Trophoblast cell (in vitro differentiated cells and primary cell): Measurements from ENCODE around the gene KCNMA1.

Source experiments
- DNase-seq, 2 donors: peaks; one replicate each; pipeline ENCODE4 v3.0.0-alpha.2; 2016
- H2AFZ ChIP-seq: 2 replicates; pipeline ENCODE4 v1.6.1; 2013; ENCODE audit warnings: low read length, moderate library complexity, mild to moderate bottlenecking; ENCODE audit not compliant: insufficient read depth, poor library complexity
- H2AK5ac ChIP-seq: 2 replicates; pipeline ENCODE4 v1.6.1; 2013; ENCODE audit warnings: mild to moderate bottlenecking, low read length
- H2BK120ac ChIP-seq: 2 replicates; pipeline ENCODE4 v1.6.1; 2013; ENCODE audit warnings: low read length, mild to moderate bottlenecking, moderate library complexity; ENCODE audit not compliant: insufficient read depth, poor library complexity
- H2BK12ac ChIP-seq: 2 replicates; pipeline ENCODE4 v1.6.1; 2013; ENCODE audit warnings: mild to moderate bottlenecking, low read length, moderate library complexity
- H2BK5ac ChIP-seq: 2 replicates; pipeline ENCODE4 v1.6.1; 2013; ENCODE audit warnings: low read length, low read depth, moderate library complexity, mild to moderate bottlenecking; ENCODE audit not compliant: poor library complexity
- H3K14ac ChIP-seq: 2 replicates; pipeline ENCODE4 v1.6.1; 2013; ENCODE audit warnings: mild to moderate bottlenecking, low read length
- H3K18ac ChIP-seq: 2 replicates; pipeline ENCODE4 v1.6.1; 2013; ENCODE audit warnings: mild to moderate bottlenecking, low read length
- H3K23ac ChIP-seq: 2 replicates; pipeline ENCODE4 v1.6.1; 2013; ENCODE audit warnings: low read length
- H3K27ac ChIP-seq: 2 replicates; pipeline ENCODE4 v1.5.1; 2013; ENCODE audit warnings: low read depth, mild to moderate bottlenecking, inconsistent platforms, low read length, moderate library complexity
- H3K27me3 ChIP-seq: 2 replicates; pipeline ENCODE4 v1.6.1; 2013; ENCODE audit warnings: inconsistent platforms, mild to moderate bottlenecking, low read length, moderate library complexity; ENCODE audit not compliant: insufficient read depth
- H3K36me3 ChIP-seq, 2 experiments: 1 replicate in 1 of 2; 2 replicates in 1 of 2; pipeline ENCODE4 v1.6.1; 2013; ENCODE audit warnings: low read length in 2 of 2, mild to moderate bottlenecking in 2 of 2, moderate library complexity in 1 of 2; ENCODE audit not compliant: insufficient read depth in 2 of 2, control insufficient read depth in 1 of 2
- H3K4ac ChIP-seq: 2 replicates; pipeline ENCODE4 v1.6.1; 2013; ENCODE audit warnings: low read depth, mild to moderate bottlenecking, low read length, moderate library complexity
- H3K4me1 ChIP-seq, 2 experiments: 1 replicate in 1 of 2; 2 replicates in 1 of 2; pipeline ENCODE4 v1.6.1; 2013; ENCODE audit warnings: low read length in 2 of 2, mild to moderate bottlenecking in 2 of 2, moderate library complexity in 1 of 2; ENCODE audit not compliant: insufficient read depth in 2 of 2, control insufficient read depth in 1 of 2
- H3K4me2 ChIP-seq: 2 replicates; pipeline ENCODE4 v1.6.1; 2013; ENCODE audit warnings: inconsistent platforms, mild to moderate bottlenecking, low read length, moderate library complexity
- H3K4me3 ChIP-seq: 2 replicates; pipeline ENCODE4 v1.5.1; 2013; ENCODE audit warnings: mild to moderate bottlenecking, low read depth, low read length, inconsistent platforms
- H3K79me1 ChIP-seq: one replicate; pipeline ENCODE4 v1.6.1; 2013; ENCODE audit warnings: low read length
- H3K79me2 ChIP-seq: 2 replicates; pipeline ENCODE4 v1.6.1; 2013; ENCODE audit warnings: low read length, mild to moderate bottlenecking; ENCODE audit not compliant: control insufficient read depth, insufficient read depth, poor library complexity
- H3K9ac ChIP-seq: 2 replicates; pipeline ENCODE4 v1.6.1; 2013; ENCODE audit warnings: mild to moderate bottlenecking, low read length
- H3K9me3 ChIP-seq: 2 replicates; pipeline ENCODE4 v1.6.1; 2013; ENCODE audit warnings: low read depth, mild to moderate bottlenecking, control low read depth, inconsistent platforms, low read length; ENCODE audit not compliant: insufficient read depth
- H4K12ac ChIP-seq: 2 replicates; pipeline ENCODE4 v1.6.1; 2013; ENCODE audit warnings: low read depth, mild to moderate bottlenecking, low read length, moderate library complexity
- H4K8ac ChIP-seq: 2 replicates; pipeline ENCODE4 v1.6.1; 2013; ENCODE audit warnings: low read depth, mild to moderate bottlenecking, low read length, moderate library complexity
- H4K91ac ChIP-seq: one replicate; pipeline ENCODE4 v1.6.1; 2013; ENCODE audit warnings: low read depth, mild to moderate bottlenecking, low read length, moderate library complexity
- WGBS: extraction: QIAGEN DNeasy Blood & Tissue Kit; methylation state at CpG from one replicate; pipeline ENCODE4 v1.1.7; 2013; ENCODE audit warnings: missing lambda C conversion rate; ENCODE audit not compliant: insufficient read length, insufficient coverage; ENCODE audit errors: extremely low coverage; 5-methylcytosine and 5-hydroxymethylcytosine counted together

The KCNMA1 gene

DNA sequence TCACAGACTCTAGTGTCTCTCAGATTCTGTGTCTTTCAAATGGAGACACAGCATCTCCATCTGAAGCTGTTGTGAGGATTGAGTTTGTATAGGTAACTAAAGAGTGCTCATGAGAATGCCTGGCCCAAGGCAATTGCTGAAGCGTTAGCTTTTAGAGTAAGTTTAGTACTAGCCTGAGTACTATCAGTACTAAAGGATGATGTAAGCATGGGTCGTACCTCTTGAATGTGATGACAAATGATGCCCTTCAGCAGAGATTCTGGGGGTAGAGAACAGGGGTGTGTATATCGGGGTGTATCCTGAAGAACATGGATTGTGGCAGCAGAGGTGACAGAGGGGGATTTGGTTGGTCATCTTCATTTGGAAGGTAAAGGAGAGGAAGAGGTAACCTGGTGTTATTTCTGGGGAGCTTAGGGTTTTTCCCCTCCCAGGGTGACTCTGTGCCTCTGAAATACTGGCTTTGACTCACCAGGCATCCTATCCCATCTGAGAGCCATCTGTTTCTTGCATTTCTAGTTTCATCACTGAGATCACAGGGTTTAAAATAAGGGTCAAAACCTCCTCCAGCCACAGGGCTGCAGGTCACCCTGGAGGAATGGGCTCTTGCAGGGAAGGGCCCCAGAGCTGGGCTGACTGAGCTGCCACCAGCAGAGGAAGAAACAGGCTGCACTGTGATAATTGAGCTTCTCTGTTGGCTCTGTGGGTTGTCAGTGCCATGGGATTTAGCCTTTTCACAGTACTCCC is 756.0 kb downstream of the KCNMA1 start:
- H3K9me3 ChIP-seq, result no peaks in the 10 kb centered on the region
- H3K27ac ChIP-seq, result no peak overlapping the region
- H3K23ac ChIP-seq, result no peak overlapping the region
- no peaks in the 10 kb centered on the region for H3K4me1 ChIP-seq
- H4K8ac ChIP-seq, result no peak overlapping the region
- peaks cover 2 to 3% of the 10 kb centered on the region in 2 experiments for H3K36me3 ChIP-seq
- H2BK12ac ChIP-seq, result no peak overlapping the region
- H4K91ac ChIP-seq, result no peak overlapping the region
- H2BK120ac ChIP-seq, result no peak overlapping the region
- WGBS, result no CpG with 5 or more reads among the region's 3 CpGs
- H3K4me2 ChIP-seq, result no peak overlapping the region
- no peak overlapping the region for H2AK5ac ChIP-seq
- H3K18ac ChIP-seq, result no peak overlapping the region
- H3K14ac ChIP-seq, result no peak overlapping the region
- no peak overlapping the region for H3K4me3 ChIP-seq
- peak; percentile 64 to 66 for DNase-seq
- no peaks in the 10 kb centered on the region for H3K79me1 ChIP-seq
- no peak overlapping the region for H3K4ac ChIP-seq
- no peaks in the 10 kb centered on the region for H3K79me2 ChIP-seq
- H3K9ac ChIP-seq, result no peak overlapping the region
- H4K12ac ChIP-seq, result no peak overlapping the region
- no peak overlapping the region for H2BK5ac ChIP-seq
- H2AFZ ChIP-seq, result no peak overlapping the region
- no peaks in the 10 kb centered on the region for H3K27me3 ChIP-seq

- Histone ChIP-seq H3K79me2 (no peaks in the 10 kb centered on the region), H3K4me3 (no peak overlapping the region), H2BK5ac (no peak overlapping the region), H2BK12ac (no peak overlapping the region), H3K27ac (no peak overlapping the region), H4K12ac (no peak overlapping the region), H3K4me2 (no peak overlapping the region), H4K91ac (no peak overlapping the region), H4K8ac (no peak overlapping the region), H3K9me3 (no peaks in the 10 kb centered on the region), H2AFZ (no peak overlapping the region), H3K4ac (no peak overlapping the region), H3K36me3 (peaks cover 2% of the 10 kb centered on the region in 2 experiments), H3K9ac (no peak overlapping the region), H3K4me1 (no peaks in the 10 kb centered on the region), H3K14ac (no peak overlapping the region), H2AK5ac (no peak overlapping the region), H3K18ac (no peak overlapping the region), H2BK120ac (no peak overlapping the region), H3K27me3 (no peaks in the 10 kb centered on the region), H3K79me1 (no peaks in the 10 kb centered on the region), H3K23ac (no peak overlapping the region)
- peak; percentile 73 to 86 for DNase-seq
- no CpG with 5 or more reads among the region's 4 CpGs for WGBS
These were observed 756.7 kb downstream of the KCNMA1 start for GRCh38 chr10:76880931-76881330.

GRCh38 chr10:76879116-76879913 is 758.3 kb downstream of the KCNMA1 start:
- no peaks in the 10 kb centered on the region for H3K36me3 ChIP-seq
- no peak overlapping the region for H2BK120ac ChIP-seq
- H4K8ac ChIP-seq, result no peak overlapping the region
- no peak overlapping the region for H3K9ac ChIP-seq
- H3K14ac ChIP-seq, result no peak overlapping the region
- no peak overlapping the region for H4K12ac ChIP-seq
- no peak overlapping the region for H3K27ac ChIP-seq
- no peak overlapping the region for H3K23ac ChIP-seq
- H3K4me2 ChIP-seq, result no peak overlapping the region
- H2BK5ac ChIP-seq, result no peak overlapping the region
- no CpG with 5 or more reads among the region's 9 CpGs for WGBS
- DNase-seq, result no peak
- no peak overlapping the region for H2AK5ac ChIP-seq
- no peaks in the 10 kb centered on the region for H3K9me3 ChIP-seq
- no peaks in the 10 kb centered on the region for H3K79me1 ChIP-seq
- no peak overlapping the region for H3K4ac ChIP-seq
- no peak overlapping the region for H4K91ac ChIP-seq
- no peaks in the 10 kb centered on the region for H3K79me2 ChIP-seq
- no peak overlapping the region for H2AFZ ChIP-seq
- H3K4me3 ChIP-seq, result no peak overlapping the region
- no peak overlapping the region for H3K18ac ChIP-seq
- no peaks in the 10 kb centered on the region for H3K27me3 ChIP-seq
- H2BK12ac ChIP-seq, result no peak overlapping the region
- H3K4me1 ChIP-seq, result no peaks in the 10 kb centered on the region

DNA sequence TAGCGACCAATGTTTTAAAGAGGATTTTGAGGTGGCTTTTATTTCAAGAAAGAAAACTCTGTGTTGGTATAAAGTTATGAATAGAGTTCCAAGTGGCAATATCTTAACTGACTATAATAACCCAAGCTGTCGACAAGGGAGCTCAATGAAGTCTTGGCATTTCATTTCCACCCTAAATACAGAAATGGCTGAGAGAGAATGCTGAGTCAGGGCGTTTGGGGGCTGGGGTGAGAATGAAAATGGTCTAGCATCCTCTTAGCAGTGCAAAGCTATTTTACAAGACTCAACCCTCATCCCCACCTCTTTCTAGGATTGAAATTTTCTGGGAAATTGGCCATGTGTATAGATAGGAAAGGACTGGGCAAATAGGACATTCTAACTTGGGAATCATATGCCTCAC is 759.1 kb downstream of the KCNMA1 start:
- Histone ChIP-seq H3K27ac (no peak overlapping the region), H2BK12ac (no peak overlapping the region), H2AFZ (no peak overlapping the region), H3K23ac (no peak overlapping the region), H3K14ac (no peak overlapping the region), H3K9me3 (no peaks in the 10 kb centered on the region), H2AK5ac (no peak overlapping the region), H4K8ac (no peak overlapping the region), H3K4me3 (no peak overlapping the region), H4K12ac (no peak overlapping the region), H3K9ac (no peak overlapping the region), H3K27me3 (no peaks in the 10 kb centered on the region), H2BK5ac (no peak overlapping the region), H3K18ac (no peak overlapping the region), H3K36me3 (no peaks in the 10 kb centered on the region), H3K79me1 (no peaks in the 10 kb centered on the region), H3K4me1 (no peaks in the 10 kb centered on the region), H3K79me2 (no peaks in the 10 kb centered on the region), H2BK120ac (no peak overlapping the region), H3K4ac (no peak overlapping the region), H3K4me2 (no peak overlapping the region), H4K91ac (no peak overlapping the region)
- DNase-seq, result no peak
- WGBS, result no CpG with 5 or more reads among the region's 3 CpGs
